ENCODE data around the gene CKB. TPM values are rescaled to one million over a fixed set of nuclear protein-coding genes. Genes with fewer than 3 reads are reported as not detected.

The CKB gene
- total and polyA plus RNA-seq, 2 donors (not counting 1 experiment from before 2014, with no cell fraction given), result 3.1 to 4.7 TPM

DNA sequence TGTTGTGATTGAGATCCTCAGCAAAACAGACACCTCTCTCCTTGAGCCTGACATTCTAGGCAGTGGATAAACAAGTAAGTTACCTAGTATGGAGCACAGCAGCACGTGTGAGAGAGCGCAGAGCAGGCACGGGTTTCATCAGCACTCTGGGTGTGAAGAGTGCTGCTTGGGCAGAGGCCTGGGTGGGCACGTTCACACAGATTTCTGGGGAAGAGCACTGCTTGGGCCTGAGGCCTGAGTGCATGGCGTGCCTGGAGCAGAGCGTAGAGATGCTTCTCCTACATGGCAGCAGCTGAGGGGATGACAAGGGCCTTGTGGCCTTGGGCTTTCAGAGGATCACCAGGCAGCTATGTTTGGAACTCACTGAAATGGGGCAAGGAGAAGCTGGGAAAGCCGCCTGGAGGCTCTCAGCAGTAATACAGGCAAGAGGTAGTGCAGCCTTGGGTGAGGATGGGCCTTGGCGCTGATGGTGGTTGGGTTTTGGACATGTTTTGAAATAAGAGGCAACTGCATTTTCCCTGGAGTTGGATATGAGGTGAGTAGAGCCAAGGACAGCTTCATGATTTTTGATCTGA is 17.6 kb downstream of the CKB start:
- CTCF ChIA-PET, result interaction anchor here (2.3 kb wide), 1 partner anchor 13 kb away, joined by 5 read pairs; no protein-coding TSS in a partner anchor
- peaks cover 3% of the 10 kb centered on the region for H3K4me1 Mint-ChIP-seq
- H3K27ac Mint-ChIP-seq, result peak overlapping the region; percentile 26

GRCh38 chr14:103503296-103503695 is 19.3 kb downstream of the CKB start:
- no peaks in the 10 kb centered on the region for H3K27me3 Mint-ChIP-seq
- no peak overlapping the region for H3K4me2 ChIP-seq (replicated peaks; ENCODE audit: low read depth, low read length, poor library complexity, severe bottlenecking)
- H3K4me3 Mint-ChIP-seq, result no peak overlapping the region
- peaks cover 10% of the 10 kb centered on the region for H4K20me1 ChIP-seq (ENCODE audit: control insufficient read depth, insufficient read depth, low read length, poor library complexity, severe bottlenecking)
- no peak overlapping the region for H3K4me3 ChIP-seq (ENCODE audit: control extremely low read depth in 1 of 5, extremely low read depth in 1 of 5, insufficient read depth in 1 of 5, low read depth in 2 of 5, low read length in 4 of 5)
- no peak overlapping the region for H3K27ac ChIP-seq (ENCODE audit: low read length in 2 of 2)
- POLR2A ChIA-PET, result no interaction called here
- ATAC-seq (ENCODE audit: low read depth), result no peak
- intact Hi-C loops (cut with micrococcal nuclease), result no loop called here
- no peaks in the 10 kb centered on the region for H3K4me1 ChIP-seq (ENCODE audit: control insufficient read depth in 2 of 2, insufficient read depth in 2 of 2, low read length in 2 of 2)
- CTCF ChIA-PET, result interaction anchor here (1.0 to 1.5 kb wide), 4 partner anchors 14 to 54 kb away, joined by 3 to 4 read pairs (median 3); no protein-coding TSS in a partner anchor
- H3K27ac Mint-ChIP-seq, result no peak overlapping the region
- no peaks in the 10 kb centered on the region for H3K79me2 ChIP-seq (ENCODE audit: control insufficient read depth, insufficient read depth, low read length)
- peaks cover 8% of the 10 kb centered on the region for H3K4me1 Mint-ChIP-seq
- no peaks in the 10 kb centered on the region for H3K27me3 ChIP-seq (replicated peaks in 1 of 4; ENCODE audit: control extremely low read depth in 1 of 4, control insufficient read depth in 3 of 4, insufficient read depth in 4 of 4, low read length in 3 of 4)
- H3K36me3 ChIP-seq (replicated peaks in 1 of 2; ENCODE audit: control extremely low read depth in 1 of 2, control insufficient read depth in 1 of 2, extremely low read depth in 1 of 2, insufficient read depth in 2 of 2, low read length in 1 of 2), result peaks cover 0 to 60% of the 10 kb centered on the region in 2 experiments
- no peak for TF ChIP-seq EZH2 (IDR thresholded peaks at IDR 0.05; ENCODE audit: borderline replicate concordance, insufficient read depth, low read depth, low read length, poor library complexity, severe bottlenecking)
- TF ChIP-seq, protein P1, sequence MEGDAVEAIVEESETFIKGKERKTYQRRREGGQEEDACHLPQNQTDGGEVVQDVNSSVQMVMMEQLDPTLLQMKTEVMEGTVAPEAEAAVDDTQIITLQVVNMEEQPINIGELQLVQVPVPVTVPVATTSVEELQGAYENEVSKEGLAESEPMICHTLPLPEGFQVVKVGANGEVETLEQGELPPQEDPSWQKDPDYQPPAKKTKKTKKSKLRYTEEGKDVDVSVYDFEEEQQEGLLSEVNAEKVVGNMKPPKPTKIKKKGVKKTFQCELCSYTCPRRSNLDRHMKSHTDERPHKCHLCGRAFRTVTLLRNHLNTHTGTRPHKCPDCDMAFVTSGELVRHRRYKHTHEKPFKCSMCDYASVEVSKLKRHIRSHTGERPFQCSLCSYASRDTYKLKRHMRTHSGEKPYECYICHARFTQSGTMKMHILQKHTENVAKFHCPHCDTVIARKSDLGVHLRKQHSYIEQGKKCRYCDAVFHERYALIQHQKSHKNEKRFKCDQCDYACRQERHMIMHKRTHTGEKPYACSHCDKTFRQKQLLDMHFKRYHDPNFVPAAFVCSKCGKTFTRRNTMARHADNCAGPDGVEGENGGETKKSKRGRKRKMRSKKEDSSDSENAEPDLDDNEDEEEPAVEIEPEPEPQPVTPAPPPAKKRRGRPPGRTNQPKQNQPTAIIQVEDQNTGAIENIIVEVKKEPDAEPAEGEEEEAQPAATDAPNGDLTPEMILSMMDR (IDR thresholded peaks at IDR 0.05), result no peak
- WGBS (ENCODE audit: insufficient coverage), result 93% methylated on average over 6 of the region's 12 CpGs
- no peak overlapping the region for H3K9ac ChIP-seq (ENCODE audit: low read length)
- no peak for DNase-seq
- no peaks in the 10 kb centered on the region for H3K9me3 Mint-ChIP-seq (ENCODE audit: insufficient read depth)
- H3K9me3 ChIP-seq (ENCODE audit: control extremely low read depth in 1 of 3, control insufficient read depth in 2 of 3, insufficient read depth in 1 of 3, low read length in 2 of 3), result no peaks in the 10 kb centered on the region
- no peak overlapping the region for H2AFZ ChIP-seq (ENCODE audit: insufficient read depth, low read depth, low read length, poor library complexity, severe bottlenecking)

More for the DNA sequence above, 17.6 kb downstream of the CKB start:
- no peak for TF ChIP-seq EZH2 (IDR thresholded peaks at IDR 0.05; ENCODE audit: borderline replicate concordance, insufficient read depth, low read depth, low read length, poor library complexity, severe bottlenecking)
- TF ChIP-seq, protein P1 (IDR thresholded peaks at IDR 0.05), result no peak
- H3K36me3 ChIP-seq (replicated peaks in 1 of 2; ENCODE audit: control extremely low read depth in 1 of 2, control insufficient read depth in 1 of 2, extremely low read depth in 1 of 2, insufficient read depth in 2 of 2, low read length in 1 of 2), result peaks cover 0 to 50% of the 10 kb centered on the region in 2 experiments
- no peak for DNase-seq
- no peak for ATAC-seq (ENCODE audit: low read depth)
- Mint-ChIP-seq H3K9me3 (ENCODE audit: insufficient read depth) (no peaks in the 10 kb centered on the region), H3K27me3 (no peaks in the 10 kb centered on the region), H3K4me3 (no peak overlapping the region)
- H3K79me2 ChIP-seq (ENCODE audit: control insufficient read depth, insufficient read depth, low read length), result no peaks in the 10 kb centered on the region
- POLR2A ChIA-PET, result no interaction called here
- intact Hi-C loops (cut with micrococcal nuclease), result no loop called here
- WGBS (ENCODE audit: insufficient coverage), result 85% methylated on average over 8 of the region's 8 CpGs
- no peak overlapping the region for H3K27ac ChIP-seq (ENCODE audit: low read length in 2 of 2)
- no peaks in the 10 kb centered on the region for H3K27me3 ChIP-seq (replicated peaks in 1 of 4; ENCODE audit: control extremely low read depth in 1 of 4, control insufficient read depth in 3 of 4, insufficient read depth in 4 of 4, low read length in 3 of 4)
- H3K4me3 ChIP-seq (ENCODE audit: control extremely low read depth in 1 of 5, extremely low read depth in 1 of 5, insufficient read depth in 1 of 5, low read depth in 2 of 5, low read length in 4 of 5), result no peak overlapping the region
- H3K4me1 ChIP-seq (ENCODE audit: control insufficient read depth in 2 of 2, insufficient read depth in 2 of 2, low read length in 2 of 2), result no peaks in the 10 kb centered on the region
- no peak overlapping the region for H3K4me2 ChIP-seq (replicated peaks; ENCODE audit: low read depth, low read length, poor library complexity, severe bottlenecking)
- no peak overlapping the region for H3K9ac ChIP-seq (ENCODE audit: low read length)
- H3K9me3 ChIP-seq (ENCODE audit: control extremely low read depth in 1 of 3, control insufficient read depth in 2 of 3, insufficient read depth in 1 of 3, low read length in 2 of 3), result no peaks in the 10 kb centered on the region
- H4K20me1 ChIP-seq (ENCODE audit: control insufficient read depth, insufficient read depth, low read length, poor library complexity, severe bottlenecking), result peaks cover 10% of the 10 kb centered on the region
- no peak overlapping the region for H2AFZ ChIP-seq (ENCODE audit: insufficient read depth, low read depth, low read length, poor library complexity, severe bottlenecking)
